Kidney (tissue), 14 donors: ENCODE measurements around the gene SLC4A5. TPM values are rescaled to one million over a fixed set of nuclear protein-coding genes. Genes with fewer than 3 reads are reported as not detected.
A peak's percentile ranks its signal among the peaks of the same experiment; 100 is the strongest.

ENCODE experiments used
- DNase-seq, 5 donors: peaks; one replicate each; pipeline ENCODE4 v3.0.0-alpha.2; 2013 to 2020
- FAIRE-seq: peaks from 2 replicates; lab custom pipeline; 2012; peaks lifted over from hg19 to GRCh38; lab: Jason Lieb, UNC
- H3K27ac ChIP-seq, 2 donors: one replicate each; pipeline ENCODE4 v1.7.0; 2013; ENCODE audit warnings: low read depth in 2 of 2, low read length in 2 of 2, inconsistent platforms in 1 of 2
- H3K27me3 ChIP-seq: one replicate; pipeline ENCODE4 v1.7.1; 2013; ENCODE audit warnings: low read length, inconsistent platforms; ENCODE audit not compliant: control insufficient read depth, insufficient read depth
- H3K36me3 ChIP-seq, 3 donors: one replicate each; pipeline versions ENCODE4 v1.7.0 to v1.7.1; 2013; ENCODE audit warnings: low read length in 3 of 3, control low read depth in 1 of 3, inconsistent platforms in 1 of 3; ENCODE audit not compliant: insufficient read depth in 3 of 3, control insufficient read depth in 2 of 3
- H3K4me1 ChIP-seq, 3 donors: one replicate each; pipeline versions ENCODE4 v1.7.0 to v1.7.1; 2013; ENCODE audit warnings: low read length in 3 of 3, inconsistent platforms in 1 of 3, low read depth in 1 of 3; ENCODE audit not compliant: control insufficient read depth in 2 of 3, insufficient read depth in 2 of 3
- H3K4me3 ChIP-seq, 3 donors: one replicate each; pipeline versions ENCODE4 v1.7.0 to v1.8.1; 2013; ENCODE audit warnings: low read length in 3 of 3, control low read depth in 1 of 3, inconsistent platforms in 1 of 3
- H3K9ac ChIP-seq, 3 donors: one replicate each; pipeline versions ENCODE4 v1.7.0 to v1.7.1; 2013; ENCODE audit warnings: low read length in 3 of 3, control low read depth in 1 of 3, inconsistent platforms in 1 of 3
- H3K9me3 ChIP-seq, 3 donors: one replicate each; pipeline versions ENCODE4 v1.7.0 to v1.7.1; 2013; ENCODE audit warnings: low read length in 3 of 3, control low read depth in 1 of 3, inconsistent platforms in 1 of 3; ENCODE audit not compliant: control insufficient read depth in 2 of 3, insufficient read depth in 1 of 3
- intact Hi-C: fragments of 100-400 bp; cut with DNase I; formaldehyde crosslinking; loops from one replicate; pipeline ENCODE4 v1.11.1; 2022
- polyA plus RNA-seq: library from polyadenylated mRNA; stranded (reverse); fragments of 350-450 nt; fragmentation: Illumina TruSeq; extraction: RNeasy Lipid Tissue Mini Kit (QIAGEN cat#74804); gene quantifications from one replicate; pipeline ENCODE4 v1.2.3, GENCODE V29; 2014; ENCODE audit warnings: low read depth, low replicate concordance; ENCODE audit not compliant: insufficient read depth
- total RNA-seq: library from RNA; stranded (reverse); fragmentation: NEBNext Ultra II Directional; extraction: Animal tissue kit (Norgen Biotek cat#: 25700); gene quantifications from one replicate; pipeline ENCODE4 v1.2.1, GENCODE V29; 2021
- TF ChIP-seq, protein P1 (sequence below): IDR thresholded peaks from 3 replicates; pipeline ENCODE4 v1.5.1; 2012; ENCODE audit warnings: mild to moderate bottlenecking, moderate library complexity, borderline replicate concordance; ENCODE audit not compliant: insufficient read depth; ENCODE audit errors: extremely low read depth
- donor health status: control.
- donor health status: control.
- donor health status: control.
- donor health status: control.
- donor health status: control.
- donor health status: DM: yes; HTN: yes; CAD: no.
- donor health status: Normal renal cell carcinoma (clear cell type).

The SLC4A5 gene
- total and polyA plus RNA-seq, 2 donors from 2014 or later, result 1.1 to 5.2 TPM

DNA sequence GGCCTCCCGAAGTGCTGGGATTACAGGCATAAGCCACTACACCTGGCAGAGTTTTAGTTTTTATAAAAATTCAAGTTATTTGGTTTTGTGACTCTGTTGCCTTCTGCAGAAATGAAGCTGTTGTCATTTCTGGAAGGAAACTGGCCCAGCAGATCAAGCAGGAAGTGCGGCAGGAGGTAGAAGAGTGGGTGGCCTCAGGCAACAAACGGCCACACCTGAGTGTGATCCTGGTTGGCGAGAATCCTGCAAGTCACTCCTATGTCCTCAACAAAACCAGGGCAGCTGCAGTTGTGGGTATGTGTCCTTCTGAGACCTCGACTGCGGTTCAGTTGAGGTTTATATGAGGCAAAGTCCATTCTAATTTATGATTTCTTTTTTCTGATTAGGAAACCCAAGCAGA, 137.6 kb downstream of the SLC4A5 start:
- DNase-seq (no peak), FAIRE-seq (no peak)
- H3K9me3 ChIP-seq, result no peaks in the 10 kb centered on the region
- H3K4me3 ChIP-seq, result no peak overlapping the region
- intact Hi-C loops, result no loop called here
- no peak overlapping the region for H3K27ac ChIP-seq
- H3K9ac ChIP-seq, result no peak overlapping the region
- TF ChIP-seq, protein P1, sequence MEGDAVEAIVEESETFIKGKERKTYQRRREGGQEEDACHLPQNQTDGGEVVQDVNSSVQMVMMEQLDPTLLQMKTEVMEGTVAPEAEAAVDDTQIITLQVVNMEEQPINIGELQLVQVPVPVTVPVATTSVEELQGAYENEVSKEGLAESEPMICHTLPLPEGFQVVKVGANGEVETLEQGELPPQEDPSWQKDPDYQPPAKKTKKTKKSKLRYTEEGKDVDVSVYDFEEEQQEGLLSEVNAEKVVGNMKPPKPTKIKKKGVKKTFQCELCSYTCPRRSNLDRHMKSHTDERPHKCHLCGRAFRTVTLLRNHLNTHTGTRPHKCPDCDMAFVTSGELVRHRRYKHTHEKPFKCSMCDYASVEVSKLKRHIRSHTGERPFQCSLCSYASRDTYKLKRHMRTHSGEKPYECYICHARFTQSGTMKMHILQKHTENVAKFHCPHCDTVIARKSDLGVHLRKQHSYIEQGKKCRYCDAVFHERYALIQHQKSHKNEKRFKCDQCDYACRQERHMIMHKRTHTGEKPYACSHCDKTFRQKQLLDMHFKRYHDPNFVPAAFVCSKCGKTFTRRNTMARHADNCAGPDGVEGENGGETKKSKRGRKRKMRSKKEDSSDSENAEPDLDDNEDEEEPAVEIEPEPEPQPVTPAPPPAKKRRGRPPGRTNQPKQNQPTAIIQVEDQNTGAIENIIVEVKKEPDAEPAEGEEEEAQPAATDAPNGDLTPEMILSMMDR, result no peak
- no peaks in the 10 kb centered on the region for H3K36me3 ChIP-seq
- H3K27me3 ChIP-seq, result no peaks in the 10 kb centered on the region
- H3K4me1 ChIP-seq, result peaks cover 0 to 4% (median 0%) of the 10 kb centered on the region in 3 donors

GRCh38 chr2:74205113-74205512, 138.1 kb downstream of the SLC4A5 start:
- H3K27me3 ChIP-seq, result no peaks in the 10 kb centered on the region
- TF ChIP-seq, protein P1, result no peak
- H3K4me3 ChIP-seq, result no peak overlapping the region
- peaks cover 0 to 4% (median 0%) of the 10 kb centered on the region in 3 donors for H3K4me1 ChIP-seq
- no peaks in the 10 kb centered on the region for H3K9me3 ChIP-seq
- H3K27ac ChIP-seq, result no peak overlapping the region
- no peak overlapping the region for H3K9ac ChIP-seq
- DNase-seq, result no peak
- H3K36me3 ChIP-seq, result no peaks in the 10 kb centered on the region
- intact Hi-C loops, result no loop called here
- no peak for FAIRE-seq

DNA sequence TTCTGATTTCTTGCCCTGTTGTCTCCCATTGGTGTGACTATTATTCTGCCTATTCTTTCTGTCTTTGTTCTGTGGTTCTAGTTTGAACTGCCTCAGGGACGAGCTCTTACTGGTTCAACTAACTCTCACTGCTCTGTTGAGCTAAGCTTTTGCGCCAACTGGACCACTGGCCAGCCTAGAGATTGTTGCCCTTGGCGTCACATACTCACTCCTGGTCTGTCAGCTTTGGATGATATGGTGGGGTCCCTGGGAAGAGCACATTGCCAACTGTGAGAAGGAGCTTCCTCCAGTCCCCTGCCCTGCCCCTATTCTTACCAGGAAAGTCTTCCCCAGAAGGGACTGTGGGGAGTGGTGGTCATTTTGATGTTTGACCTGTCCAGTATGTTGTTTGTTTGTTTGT, 138.8 kb downstream of the SLC4A5 start:
- TF ChIP-seq, protein P1, result no peak
- intact Hi-C loops, result no loop called here
- no peak overlapping the region for H3K27ac ChIP-seq

DNA sequence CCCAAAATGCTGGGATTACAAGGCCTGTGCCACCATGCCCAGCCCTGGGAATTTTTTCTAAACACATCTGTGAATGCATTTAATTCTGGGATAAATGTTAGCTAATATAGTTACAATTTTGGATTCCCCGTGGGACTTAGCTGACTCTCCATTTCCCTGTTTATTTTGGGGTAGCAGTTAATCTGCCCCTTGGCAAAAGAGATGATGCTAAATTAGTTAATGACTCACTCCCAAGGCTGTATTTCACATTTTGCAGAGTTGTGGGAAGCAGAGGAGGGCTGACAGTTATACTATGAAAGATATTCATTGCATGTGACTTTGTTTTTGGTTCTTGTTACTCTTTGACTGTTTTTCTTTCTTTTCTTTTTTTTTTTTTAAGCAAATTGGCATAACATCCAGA, 141.6 kb downstream of the SLC4A5 start:
- Histone ChIP-seq H3K27ac (peak overlapping the region in 1 of 2 donors; percentile 36), H3K4me1 (peaks cover 0 to 10% (median 8%) of the 10 kb centered on the region in 3 donors), H3K36me3 (no peaks in the 10 kb centered on the region), H3K27me3 (no peaks in the 10 kb centered on the region), H3K9ac (no peak overlapping the region), H3K4me3 (no peak overlapping the region), H3K9me3 (no peaks in the 10 kb centered on the region)
- FAIRE-seq, result no peak
- TF ChIP-seq, protein P1, result no peak
- DNase-seq, result peak in 1 of 5 donors; percentile 20
- intact Hi-C loops, result no loop called here

More for the DNA sequence above, 138.8 kb downstream of the SLC4A5 start:
- Histone ChIP-seq H3K9me3 (no peaks in the 10 kb centered on the region), H3K9ac (no peak overlapping the region), H3K36me3 (no peaks in the 10 kb centered on the region), H3K4me3 (no peak overlapping the region), H3K4me1 (peaks cover 0 to 4% (median under 1%) of the 10 kb centered on the region in 3 donors), H3K27me3 (no peaks in the 10 kb centered on the region)
- no peak for FAIRE-seq
- no peak for DNase-seq
